PFSK-1 (cell line): Measurements from ENCODE around the gene CHST5.

Experiments used
- FOXP2 ChIP-seq: optimal IDR thresholded peaks from 2 replicates; pipeline ENCODE3; 2011; ENCODE audit warnings: borderline replicate concordance, control low read depth, inconsistent platforms; ENCODE audit not compliant: insufficient read depth; ENCODE audit errors: extremely low read length, extremely low read depth
- POLR2AphosphoS5 ChIP-seq: IDR thresholded peaks from 2 replicates; pipeline ENCODE4 v1.6.1; 2012; ENCODE audit warnings: low read depth, mild to moderate bottlenecking, control low read depth, low read length, moderate library complexity
- REST ChIP-seq, 2 experiments: IDR thresholded peaks; 2 replicates each; pipeline versions ENCODE4 v1.6.1 to v1.8.0; 2011 to 2012; ENCODE audit warnings: low read depth in 2 of 2, low read length in 2 of 2, control low read depth in 1 of 2, inconsistent platforms in 1 of 2, mild to moderate bottlenecking in 1 of 2, moderate library complexity in 1 of 2; ENCODE audit not compliant: insufficient read depth in 1 of 2
- SIN3A ChIP-seq: IDR thresholded peaks from 2 replicates; pipeline ENCODE4 v1.6.1; 2012; ENCODE audit warnings: mild to moderate bottlenecking, low read length, moderate library complexity, borderline replicate concordance; ENCODE audit not compliant: insufficient read depth
- TAF1 ChIP-seq: IDR thresholded peaks from 2 replicates; pipeline ENCODE4 v1.6.1; 2012; ENCODE audit warnings: low read length, control low read depth, borderline replicate concordance; ENCODE audit not compliant: insufficient read depth

CHST5 gene

GRCh38 chr16:75526032-75526790, 9.7 kb downstream of the CHST5 start:
- TF ChIP-seq TAF1 (no peak), POLR2AphosphoS5 (no peak), FOXP2 (no peak)

DNA sequence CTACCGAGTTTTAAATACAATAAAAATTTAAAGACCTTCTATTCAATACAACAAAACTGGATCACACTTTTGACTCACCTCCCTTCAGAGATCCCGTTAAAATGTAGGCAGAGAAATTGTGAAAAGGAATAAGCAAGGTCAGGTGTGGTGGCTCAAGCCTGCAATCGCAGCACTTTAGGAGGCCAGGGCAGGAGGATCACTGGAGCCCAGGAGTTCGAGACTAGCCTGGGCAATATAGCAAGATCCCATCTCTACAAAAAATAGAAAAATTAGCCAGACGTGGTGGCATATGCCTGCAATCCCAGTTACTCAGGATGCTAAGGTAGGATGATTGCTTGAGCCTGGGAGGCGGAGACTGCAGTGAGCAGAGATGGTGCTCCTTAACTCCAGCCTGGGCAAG, 16.7 kb downstream of the CHST5 start:
- TF ChIP-seq POLR2AphosphoS5 (no peak), FOXP2 (no peak), REST (IDR thresholded peaks at IDR 0.05; ENCODE audit: insufficient read depth in 1 of 2, low read depth in 2 of 2, low read length in 2 of 2) (no peak), TAF1 (no peak), SIN3A (no peak)

GRCh38 chr16:75514296-75514695, 21.6 kb downstream of the CHST5 start:
- TF ChIP-seq POLR2AphosphoS5 (no peak), FOXP2 (no peak), TAF1 (no peak), SIN3A (no peak), REST (IDR thresholded peaks at IDR 0.05; ENCODE audit: insufficient read depth in 1 of 2, low read depth in 2 of 2, low read length in 2 of 2) (no peak)

GRCh38 chr16:75506574-75506973, 29.3 kb downstream of the CHST5 start:
- TF ChIP-seq FOXP2: no peak
- peak; percentile 25; the same call in 1 of the 2 replicates for TF ChIP-seq POLR2AphosphoS5
- no peak for TF ChIP-seq REST (IDR thresholded peaks at IDR 0.05; ENCODE audit: insufficient read depth in 1 of 2, low read depth in 2 of 2, low read length in 2 of 2)
- TF ChIP-seq SIN3A: 0 out of 2 replicates have a peak, but pooled peaks have one; percentile 23
- TF ChIP-seq TAF1: peak; percentile 71; the same call in 1 of the 2 replicates

GRCh38 chr16:75506107-75506506, 29.8 kb downstream of the CHST5 start:
- TF ChIP-seq SIN3A (no peak), REST (IDR thresholded peaks at IDR 0.05; ENCODE audit: insufficient read depth in 1 of 2, low read depth in 2 of 2, low read length in 2 of 2) (no peak), FOXP2 (no peak), TAF1 (no peak), POLR2AphosphoS5 (no peak)
